Stomach (tissue), 9 donors: Measurements from ENCODE around the gene NCF2. TPM values are rescaled to one million over a fixed set of nuclear protein-coding genes. Genes with fewer than 3 reads are reported as not detected.
A peak's percentile ranks its signal among the peaks of the same experiment; 100 is the strongest.

Experiments
- DNase-seq, 2 donors: peaks; one replicate each; pipeline versions ENCODE4 v3.0.0 to v3.0.0-alpha.2; 2013 to 2019
- H3K27ac ChIP-seq, 5 donors: fragments of 200-600 bp in 4 of 5; sonication (generic) in 4 of 5; one replicate each; pipeline ENCODE4 v1.5.1; 2013 to 2019; ENCODE audit warnings: mild to moderate bottlenecking in 1 of 5, moderate library complexity in 1 of 5
- H3K27me3 ChIP-seq, 3 donors: fragments of 200-600 bp; sonication (generic); one replicate each; pipeline ENCODE4 v1.5.1; 2017 to 2019; ENCODE audit warnings: mixed run types in 1 of 3
- H3K36me3 ChIP-seq, 4 donors: fragments of 200-600 bp; sonication (generic); 1 replicate in 3 of 4; 2 replicates in 1 of 4; pipeline ENCODE4 v1.5.1; 2016 to 2019
- H3K4me1 ChIP-seq, 4 donors: fragments of 200-600 bp; sonication (generic); one replicate each; pipeline ENCODE4 v1.5.1; 2016 to 2019
- H3K4me3 ChIP-seq, 4 donors: fragments of 200-600 bp; sonication (generic) in 3 of 4; one replicate each; pipeline ENCODE4 v1.5.1; 2016 to 2019; ENCODE audit warnings: mild to moderate bottlenecking in 1 of 4
- H3K9me3 ChIP-seq, 4 donors: fragments of 200-600 bp; sonication (generic); one replicate each; pipeline ENCODE4 v1.5.1; 2016 to 2019
- EP300 ChIP-seq: sonication (generic); formaldehyde crosslinking; IDR thresholded peaks from one replicate; pipeline ENCODE4 v1.6.1; 2017; ENCODE audit warnings: antibody characterized with exemption
- POLR2A ChIP-seq, 4 donors: fragments of 450-650 bp; IDR thresholded peaks; one replicate each; pipeline ENCODE4 v1.6.1; 2016; ENCODE audit warnings: antibody characterized with exemption in 4 of 4, control low read depth in 2 of 4, mild to moderate bottlenecking in 1 of 4, moderate library complexity in 1 of 4
- POLR2AphosphoS5 ChIP-seq, 3 donors: sonication (generic); formaldehyde crosslinking; IDR thresholded peaks; one replicate each; pipeline ENCODE4 v1.6.1; 2016; ENCODE audit warnings: antibody characterized with exemption in 3 of 3
- WGBS, 5 donors: extraction: QIAGEN DNeasy Blood & Tissue Kit in 3 of 5; methylation state at CpG; one replicate each; pipeline versions ENCODE4 v1.1.5 to v1.1.7; 2013 to 2018; 5-methylcytosine and 5-hydroxymethylcytosine counted together
- intact Hi-C: fragments of 100-400 bp; cut with DNase I; formaldehyde crosslinking; loops from one replicate; pipeline ENCODE4 v1.15.1; 2023; ENCODE audit warnings: low total_unique reads
- polyA plus RNA-seq, 3 donors: library from polyadenylated mRNA; stranded (reverse); fragments of 200-250 nt; gene quantifications; one replicate each; pipeline ENCODE4 v1.2.3, GENCODE V29; 2013
- total RNA-seq, 5 donors: library from RNA; depleted of rRNA; stranded (reverse); fragments of >200 nt; gene quantifications; one replicate each; pipeline versions ENCODE4 v1.1.0 to v1.2.3, GENCODE V29; 2014 to 2016
- TF ChIP-seq, protein P1 (sequence below), 7 experiments: fragments of 450-650 bp in 4 of 7; fragments of 200-600 bp in 3 of 7; sonication (generic) in 3 of 7; IDR thresholded peaks; one replicate each; pipeline ENCODE4 v1.5.1; 2016 to 2019; ENCODE audit warnings: antibody characterized with exemption in 7 of 7, control low read depth in 2 of 7, mild to moderate bottlenecking in 1 of 7
- donor health status: healthy with polysubstance abuse.
- donor health status: Bipolar disorder and iron deficiency.
- donor health status: healthy.

NCF2 gene
- total and polyA plus RNA-seq, 8 donors: 0.29 to 30.4 (median 6.2) TPM

- no peak for TF ChIP-seq EP300
- no peak for TF ChIP-seq POLR2AphosphoS5 (IDR thresholded peaks at IDR 0.05)
- no peak for TF ChIP-seq POLR2A (IDR thresholded peaks at IDR 0.05)
- TF ChIP-seq, protein P1, sequence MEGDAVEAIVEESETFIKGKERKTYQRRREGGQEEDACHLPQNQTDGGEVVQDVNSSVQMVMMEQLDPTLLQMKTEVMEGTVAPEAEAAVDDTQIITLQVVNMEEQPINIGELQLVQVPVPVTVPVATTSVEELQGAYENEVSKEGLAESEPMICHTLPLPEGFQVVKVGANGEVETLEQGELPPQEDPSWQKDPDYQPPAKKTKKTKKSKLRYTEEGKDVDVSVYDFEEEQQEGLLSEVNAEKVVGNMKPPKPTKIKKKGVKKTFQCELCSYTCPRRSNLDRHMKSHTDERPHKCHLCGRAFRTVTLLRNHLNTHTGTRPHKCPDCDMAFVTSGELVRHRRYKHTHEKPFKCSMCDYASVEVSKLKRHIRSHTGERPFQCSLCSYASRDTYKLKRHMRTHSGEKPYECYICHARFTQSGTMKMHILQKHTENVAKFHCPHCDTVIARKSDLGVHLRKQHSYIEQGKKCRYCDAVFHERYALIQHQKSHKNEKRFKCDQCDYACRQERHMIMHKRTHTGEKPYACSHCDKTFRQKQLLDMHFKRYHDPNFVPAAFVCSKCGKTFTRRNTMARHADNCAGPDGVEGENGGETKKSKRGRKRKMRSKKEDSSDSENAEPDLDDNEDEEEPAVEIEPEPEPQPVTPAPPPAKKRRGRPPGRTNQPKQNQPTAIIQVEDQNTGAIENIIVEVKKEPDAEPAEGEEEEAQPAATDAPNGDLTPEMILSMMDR (IDR thresholded peaks at IDR 0.05): no peak
- DNase-seq: no peak
- Histone ChIP-seq H3K9me3 (no peaks in the 10 kb centered on the region), H3K36me3 (no peaks in the 10 kb centered on the region), H3K4me3 (no peak overlapping the region), H3K4me1 (peaks cover 0 to 15% (median 8%) of the 10 kb centered on the region in 4 donors), H3K27ac (no peak overlapping the region), H3K27me3 (no peaks in the 10 kb centered on the region)
- intact Hi-C loops: no loop called here
- 86 to 93% (median 90%) methylated on average over 4 of the region's 4 CpGs for WGBS, 5 donors
Measured at GRCh38 chr1:183571678-183572268, 18.5 kb downstream of the NCF2 start.

DNA sequence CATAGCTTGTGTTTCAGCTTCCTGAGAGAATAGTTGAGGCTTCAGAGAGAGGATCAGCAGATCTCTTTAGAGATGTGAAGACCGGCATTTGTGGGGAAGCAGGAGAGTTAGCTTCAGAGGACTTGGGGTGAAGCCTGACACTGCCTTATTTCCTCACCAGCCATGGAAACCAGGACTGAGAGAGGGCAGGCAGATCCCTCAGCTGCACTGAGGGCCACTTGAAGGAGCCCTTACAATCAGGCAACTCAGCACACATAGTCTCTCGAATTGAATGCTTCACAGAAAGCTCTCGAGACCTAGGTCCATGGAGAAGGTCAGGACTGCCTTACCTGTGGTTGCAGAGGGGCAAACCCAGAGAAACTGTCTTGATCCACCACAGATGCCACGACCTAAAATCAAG, 19.8 kb downstream of the NCF2 start:
- WGBS, 5 donors: 80 to 90% (median 84%) methylated on average over 4 of the region's 4 CpGs
- no peaks in the 10 kb centered on the region for H3K9me3 ChIP-seq
- DNase-seq: no peak
- no peak for TF ChIP-seq EP300
- TF ChIP-seq POLR2AphosphoS5 (IDR thresholded peaks at IDR 0.05): no peak
- TF ChIP-seq POLR2A (IDR thresholded peaks at IDR 0.05): no peak
- TF ChIP-seq, protein P1 (IDR thresholded peaks at IDR 0.05): no peak
- no peaks in the 10 kb centered on the region for H3K27me3 ChIP-seq
- H3K27ac ChIP-seq: peak overlapping the region in 1 of 5 donors; percentile 8
- intact Hi-C loops: no loop called here
- no peak overlapping the region for H3K4me3 ChIP-seq
- no peaks in the 10 kb centered on the region for H3K36me3 ChIP-seq
- H3K4me1 ChIP-seq: peaks cover 0 to 15% (median 8%) of the 10 kb centered on the region in 4 donors

DNA sequence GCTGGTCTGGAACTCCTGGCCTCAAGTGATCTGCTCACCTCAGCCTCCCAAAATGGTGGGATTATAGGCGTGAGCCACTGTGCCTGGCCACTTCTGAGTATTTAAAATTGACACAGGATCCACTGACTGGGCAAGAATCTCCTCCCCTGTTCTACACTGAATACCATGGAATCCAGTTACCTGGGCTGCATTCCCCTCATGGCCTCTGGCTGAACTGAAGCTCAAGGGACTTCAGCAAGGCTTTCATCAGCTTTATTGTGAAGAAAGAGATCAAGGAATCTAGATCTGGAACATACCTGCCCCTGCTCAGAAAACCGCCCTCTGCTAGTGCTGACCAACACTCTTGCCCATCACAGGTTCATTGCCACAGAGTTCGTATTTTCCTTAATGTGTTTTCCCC, 20.5 kb downstream of the NCF2 start:
- Histone ChIP-seq H3K36me3 (no peaks in the 10 kb centered on the region), H3K27ac (peak overlapping the region in 1 of 5 donors; percentile 8), H3K4me3 (no peak overlapping the region), H3K27me3 (no peaks in the 10 kb centered on the region), H3K4me1 (peaks cover 0 to 15% (median 8%) of the 10 kb centered on the region in 4 donors), H3K9me3 (no peaks in the 10 kb centered on the region)
- no peak for TF ChIP-seq EP300
- TF ChIP-seq, protein P1 (IDR thresholded peaks at IDR 0.05): no peak
- no peak for TF ChIP-seq POLR2AphosphoS5 (IDR thresholded peaks at IDR 0.05)
- no peak for TF ChIP-seq POLR2A (IDR thresholded peaks at IDR 0.05)
- intact Hi-C loops: no loop called here
- DNase-seq: no peak
- WGBS, 5 donors: 81 to 93% (median 90%) methylated on average over 3 of the region's 3 CpGs

DNA sequence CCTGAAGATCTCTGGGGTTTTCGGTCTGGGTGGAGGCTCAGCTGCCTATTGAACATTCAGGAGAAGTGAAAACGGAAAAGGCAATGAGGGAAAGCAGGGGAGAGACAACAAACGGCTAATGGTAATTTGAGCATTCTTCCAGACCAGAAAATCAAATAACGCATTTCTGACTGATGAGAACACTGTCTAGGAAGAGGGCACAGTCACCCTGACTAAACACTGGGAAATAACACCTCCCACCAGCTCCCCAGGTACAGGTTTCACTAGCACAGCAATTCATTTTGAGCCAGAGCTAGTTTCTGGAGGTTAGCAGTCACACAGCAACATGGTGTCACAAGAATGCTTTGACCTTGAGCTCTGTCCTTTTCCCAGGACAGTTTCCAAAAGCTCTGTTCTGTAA, 21.1 kb downstream of the NCF2 start:
- Histone ChIP-seq H3K9me3 (no peaks in the 10 kb centered on the region), H3K27me3 (no peaks in the 10 kb centered on the region), H3K4me3 (no peak overlapping the region), H3K36me3 (no peaks in the 10 kb centered on the region), H3K27ac (peak overlapping the region in 2 of 5 donors; percentile 51 to 68), H3K4me1 (peaks cover 0 to 15% (median 8%) of the 10 kb centered on the region in 4 donors)
- no peak for TF ChIP-seq POLR2A (IDR thresholded peaks at IDR 0.05)
- TF ChIP-seq, protein P1 (IDR thresholded peaks at IDR 0.05): no peak
- TF ChIP-seq POLR2AphosphoS5 (IDR thresholded peaks at IDR 0.05): no peak
- TF ChIP-seq EP300: no peak
- WGBS, 5 donors: 70 to 78% (median 72%) methylated on average over 4 of the region's 4 CpGs
- intact Hi-C loops: no loop called here
- DNase-seq: no peak
